Chondrocyte (in vitro differentiated cells): ENCODE measurements around the gene KAZN. TPM values are rescaled to one million over a fixed set of nuclear protein-coding genes. Genes with fewer than 3 reads are reported as not detected.

ENCODE experiments used
- DNase-seq: peaks from one replicate; pipeline ENCODE4 v3.0.0; 2021; ENCODE audit warnings: mixed read lengths, low spot score
- H3K27ac Mint-ChIP-seq: one replicate; pipeline ENCODE4 v1.8.0; 2021; ENCODE audit warnings: mild to moderate bottlenecking, moderate library complexity, mixed read lengths; ENCODE audit not compliant: unreplicated experiment
- H3K27me3 Mint-ChIP-seq: 2 replicates; pipeline ENCODE4 v1.8.0; 2021; ENCODE audit warnings: low read depth, mixed read lengths
- H3K36me3 Mint-ChIP-seq: 2 replicates; pipeline ENCODE4 v1.8.0; 2021; ENCODE audit warnings: low read depth, mixed read lengths
- H3K4me1 Mint-ChIP-seq: 2 replicates; pipeline ENCODE4 v1.8.0; 2021; ENCODE audit warnings: low read depth, mild to moderate bottlenecking, mixed read lengths
- H3K4me3 Mint-ChIP-seq: one replicate; pipeline ENCODE4 v1.8.0; 2021; ENCODE audit warnings: mild to moderate bottlenecking, moderate library complexity, mixed read lengths; ENCODE audit not compliant: unreplicated experiment
- H3K9me3 Mint-ChIP-seq: 2 replicates; pipeline ENCODE4 v1.8.0; 2021; ENCODE audit warnings: low read depth, mixed read lengths
- CTCF ChIP-seq: fragments of 200-600 bp; sonication (generic); IDR thresholded peaks from 2 replicates; pipeline ENCODE4 v1.5.0; 2021; ENCODE audit warnings: antibody characterized with exemption, mild to moderate bottlenecking, moderate library complexity
- total RNA-seq: library from RNA; stranded (reverse); gene quantifications from 3 replicates; pipeline ENCODE4 v1.2.1, GENCODE V29; 2021

The KAZN gene
- total RNA-seq, 1 donor from 2014 or later: 29.6 TPM

- DNase-seq: no peak
- Mint-ChIP-seq H3K9me3 (no peaks in the 10 kb centered on the region), H3K4me3 (no peak overlapping the region), H3K4me1 (peaks cover 15% of the 10 kb centered on the region), H3K36me3 (no peaks in the 10 kb centered on the region), H3K27me3 (no peaks in the 10 kb centered on the region), H3K27ac (no peak overlapping the region)
- no peak for TF ChIP-seq CTCF
These were observed 308.9 kb downstream of the KAZN start for GRCh38 chr1:14907416-14907815.

- Mint-ChIP-seq H3K36me3 (no peaks in the 10 kb centered on the region), H3K4me3 (no peak overlapping the region), H3K9me3 (no peaks in the 10 kb centered on the region), H3K27me3 (no peaks in the 10 kb centered on the region), H3K27ac (no peak overlapping the region), H3K4me1 (peaks cover 27% of the 10 kb centered on the region)
- TF ChIP-seq CTCF: no peak
- no peak for DNase-seq
These were observed 310.8 kb downstream of the KAZN start for GRCh38 chr1:14909273-14909672.

- no peak for TF ChIP-seq CTCF
- H3K4me1 Mint-ChIP-seq: peaks cover 27% of the 10 kb centered on the region
- H3K36me3 Mint-ChIP-seq: no peaks in the 10 kb centered on the region
- no peak overlapping the region for H3K27ac Mint-ChIP-seq
- no peaks in the 10 kb centered on the region for H3K27me3 Mint-ChIP-seq
- DNase-seq: no peak
- no peaks in the 10 kb centered on the region for H3K9me3 Mint-ChIP-seq
- H3K4me3 Mint-ChIP-seq: no peak overlapping the region
These were observed 311.5 kb downstream of the KAZN start for GRCh38 chr1:14909920-14910460.

- H3K27ac Mint-ChIP-seq: peak overlapping the region; percentile 72
- H3K4me1 Mint-ChIP-seq: peaks cover 27% of the 10 kb centered on the region
- no peaks in the 10 kb centered on the region for H3K9me3 Mint-ChIP-seq
- H3K36me3 Mint-ChIP-seq: no peaks in the 10 kb centered on the region
- no peak for DNase-seq
- TF ChIP-seq CTCF: no peak
- H3K4me3 Mint-ChIP-seq: no peak overlapping the region
- no peaks in the 10 kb centered on the region for H3K27me3 Mint-ChIP-seq
These were observed 312.7 kb downstream of the KAZN start for GRCh38 chr1:14910984-14911721.

GRCh38 chr1:14912839-14913481 lies 314.5 kb downstream of the KAZN start:
- Mint-ChIP-seq H3K4me1 (peaks cover 27% of the 10 kb centered on the region), H3K9me3 (no peaks in the 10 kb centered on the region), H3K27me3 (no peaks in the 10 kb centered on the region), H3K36me3 (no peaks in the 10 kb centered on the region), H3K4me3 (no peak overlapping the region), H3K27ac (peak overlapping the region; percentile 53)
- TF ChIP-seq CTCF: no peak
- no peak for DNase-seq
